Activated T-cell treated with anti-CD3 and anti-CD28 coated beads, Interleukin-2, amount 50 U/mL, for 72 hours (primary cell): ENCODE results near the gene CHRDL2. TPM values are rescaled to one million over a fixed set of nuclear protein-coding genes. Genes with fewer than 3 reads are reported as not detected.
"Not testable (repeated sequence)": the region's sequence is repeated elsewhere in the genome, so short reads cannot be mapped to it uniquely, and the experiment has no call there.

ENCODE experiments used
- ATAC-seq, 2 donors: fragments of 150-1000 bp; cut with Tn5 transposase; replicated peaks in 1 of 2; 2 replicates each; pipeline ENCODE4 v1.10.0; 2021; ENCODE audit warnings: moderate library complexity in 2 of 2, mild to moderate bottlenecking in 1 of 2
- DNase-seq, 2 donors: peaks; one replicate each; pipeline ENCODE4 v3.0.0; 2021 to 2022; ENCODE audit warnings: mixed read lengths in 1 of 2
- H3K27ac Mint-ChIP-seq: one replicate; pipeline ENCODE4 v1.8.0; 2022; ENCODE audit warnings: mild to moderate bottlenecking, moderate library complexity, mixed read lengths
- H3K27me3 Mint-ChIP-seq: one replicate; pipeline ENCODE4 v1.8.0; 2022; ENCODE audit warnings: low read depth, mixed read lengths
- H3K36me3 Mint-ChIP-seq, 2 donors: one replicate each; pipeline ENCODE4 v1.8.0; 2022; ENCODE audit warnings: mixed read lengths in 2 of 2, mild to moderate bottlenecking in 1 of 2; ENCODE audit not compliant: insufficient read depth in 2 of 2
- H3K4me1 Mint-ChIP-seq: one replicate; pipeline ENCODE4 v1.8.0; 2022; ENCODE audit warnings: low read depth, mixed read lengths
- H3K4me3 Mint-ChIP-seq, 2 donors: one replicate each; pipeline ENCODE4 v1.8.0; 2022; ENCODE audit warnings: mild to moderate bottlenecking in 2 of 2, mixed read lengths in 2 of 2, moderate library complexity in 2 of 2
- H3K9me3 Mint-ChIP-seq, 2 donors: one replicate each; pipeline ENCODE4 v1.8.0; 2022; ENCODE audit warnings: mixed read lengths in 2 of 2
- total RNA-seq, 2 donors: library from RNA; stranded (reverse); gene quantifications; one replicate each; pipeline ENCODE4 v1.2.3, GENCODE V29; 2022

The CHRDL2 gene
- total RNA-seq, 2 donors from 2014 or later, result not detected

GRCh38 chr11:74675761-74676160 lies 55.5 kb downstream of the CHRDL2 start:
- no peak for DNase-seq
- Mint-ChIP-seq H3K4me1 (no peaks in the 10 kb centered on the region), H3K9me3 (no peaks in the 10 kb centered on the region), H3K36me3 (no peaks in the 10 kb centered on the region), H3K27ac (no peak overlapping the region), H3K27me3 (peaks cover 5% of the 10 kb centered on the region), H3K4me3 (no peak overlapping the region)
- no peak for ATAC-seq

GRCh38 chr11:74673693-74674360 lies 57.4 kb downstream of the CHRDL2 start:
- H3K27ac Mint-ChIP-seq, result no peak overlapping the region

GRCh38 chr11:74672956-74673692 lies 58.1 kb downstream of the CHRDL2 start:
- H3K27ac Mint-ChIP-seq, result no peak overlapping the region
- no peak overlapping the region for H3K4me3 Mint-ChIP-seq
- no peaks in the 10 kb centered on the region for H3K4me1 Mint-ChIP-seq
- DNase-seq (no peak), ATAC-seq (no peak)
- no peaks in the 10 kb centered on the region for H3K36me3 Mint-ChIP-seq
- no peaks in the 10 kb centered on the region for H3K27me3 Mint-ChIP-seq
- no peaks in the 10 kb centered on the region for H3K9me3 Mint-ChIP-seq

More at GRCh38 chr11:74673693-74674360, 57.4 kb downstream of the CHRDL2 start:
- H3K36me3 Mint-ChIP-seq, result no peaks in the 10 kb centered on the region
- H3K4me1 Mint-ChIP-seq, result no peaks in the 10 kb centered on the region
- H3K27me3 Mint-ChIP-seq, result no peaks in the 10 kb centered on the region
- no peak overlapping the region for H3K4me3 Mint-ChIP-seq
- H3K9me3 Mint-ChIP-seq, result no peaks in the 10 kb centered on the region
- no peak for DNase-seq
- ATAC-seq, result no peak

GRCh38 chr11:74672332-74672955 lies 58.8 kb downstream of the CHRDL2 start:
- Mint-ChIP-seq H3K4me3 (no peak overlapping the region), H3K4me1 (no peaks in the 10 kb centered on the region), H3K27me3 (no peaks in the 10 kb centered on the region), H3K9me3 (no peaks in the 10 kb centered on the region), H3K36me3 (no peaks in the 10 kb centered on the region), H3K27ac (no peak overlapping the region)
- no peak for ATAC-seq
- no peak for DNase-seq

GRCh38 chr11:74671520-74672196 lies 59.6 kb downstream of the CHRDL2 start:
- no peaks in the 10 kb centered on the region for H3K4me1 Mint-ChIP-seq
- H3K36me3 Mint-ChIP-seq, result no peaks in the 10 kb centered on the region
- H3K27ac Mint-ChIP-seq, result no peak overlapping the region
- ATAC-seq (no peak), DNase-seq (no peak)
- no peaks in the 10 kb centered on the region for H3K27me3 Mint-ChIP-seq
- no peaks in the 10 kb centered on the region for H3K9me3 Mint-ChIP-seq
- H3K4me3 Mint-ChIP-seq, result no peak overlapping the region

- H3K27me3 Mint-ChIP-seq, result no peaks in the 10 kb centered on the region
- no peak for ATAC-seq
- no peak overlapping the region for H3K27ac Mint-ChIP-seq
- H3K4me1 Mint-ChIP-seq, result no peaks in the 10 kb centered on the region
- H3K4me3 Mint-ChIP-seq, result no peak overlapping the region
- H3K9me3 Mint-ChIP-seq, result no peaks in the 10 kb centered on the region
- H3K36me3 Mint-ChIP-seq, result no peaks in the 10 kb centered on the region
- no peak for DNase-seq
Measured at GRCh38 chr11:74670171-74670570, 61.1 kb downstream of the CHRDL2 start.

GRCh38 chr11:74669211-74670160 lies 61.7 kb downstream of the CHRDL2 start:
- no peak overlapping the region for H3K27ac Mint-ChIP-seq
- DNase-seq (no peak), ATAC-seq (no peak)
- H3K36me3 Mint-ChIP-seq, result no peaks in the 10 kb centered on the region
- H3K4me1 Mint-ChIP-seq, result no peaks in the 10 kb centered on the region
- H3K9me3 Mint-ChIP-seq, result no peaks in the 10 kb centered on the region
- H3K4me3 Mint-ChIP-seq, result no peak overlapping the region
- H3K27me3 Mint-ChIP-seq, result no peaks in the 10 kb centered on the region

GRCh38 chr11:74663315-74663714 lies 67.9 kb downstream of the CHRDL2 start:
- no peaks in the 10 kb centered on the region for H3K27me3 Mint-ChIP-seq
- no peak for ATAC-seq
- no peak for DNase-seq
- no peaks in the 10 kb centered on the region for H3K4me1 Mint-ChIP-seq
- peaks cover 10 to 23% of the 10 kb centered on the region in 2 donors for H3K36me3 Mint-ChIP-seq
- H3K4me3 Mint-ChIP-seq, result no peak overlapping the region
- peaks cover 6 to 8% of the 10 kb centered on the region in 2 donors for H3K9me3 Mint-ChIP-seq
- H3K27ac Mint-ChIP-seq, result no peak overlapping the region

- no peaks in the 10 kb centered on the region for H3K27me3 Mint-ChIP-seq
- no peak for DNase-seq
- no peak for ATAC-seq
- H3K4me1 Mint-ChIP-seq, result no peaks in the 10 kb centered on the region
- no peak overlapping the region for H3K4me3 Mint-ChIP-seq
- H3K9me3 Mint-ChIP-seq, result peaks cover 8 to 9% of the 10 kb centered on the region in 2 donors
- H3K36me3 Mint-ChIP-seq, result peaks cover 12 to 27% of the 10 kb centered on the region in 2 donors
- no peak overlapping the region for H3K27ac Mint-ChIP-seq
Measured at GRCh38 chr11:74662487-74663103, 68.6 kb downstream of the CHRDL2 start.

- H3K36me3 Mint-ChIP-seq, result peaks cover 12 to 34% of the 10 kb centered on the region in 2 donors
- DNase-seq, H3K4me1 Mint-ChIP-seq, ATAC-seq, H3K27me3 Mint-ChIP-seq, H3K4me3 Mint-ChIP-seq, H3K27ac Mint-ChIP-seq, H3K9me3 Mint-ChIP-seq: not testable (repeated sequence)
Measured at GRCh38 chr11:74659124-74659523, 72.1 kb downstream of the CHRDL2 start.

GRCh38 chr11:74654976-74655375 lies 76.2 kb downstream of the CHRDL2 start:
- no peaks in the 10 kb centered on the region for H3K4me1 Mint-ChIP-seq
- peaks cover 10% of the 10 kb centered on the region in 2 donors for H3K9me3 Mint-ChIP-seq
- no peak for ATAC-seq
- peaks cover 20 to 44% of the 10 kb centered on the region in 2 donors for H3K36me3 Mint-ChIP-seq
- no peak overlapping the region for H3K27ac Mint-ChIP-seq
- H3K4me3 Mint-ChIP-seq, result no peak overlapping the region
- no peaks in the 10 kb centered on the region for H3K27me3 Mint-ChIP-seq
- no peak for DNase-seq

- Mint-ChIP-seq H3K27ac (no peak overlapping the region), H3K4me1 (no peaks in the 10 kb centered on the region), H3K27me3 (no peaks in the 10 kb centered on the region), H3K36me3 (peaks cover 7 to 27% of the 10 kb centered on the region in 2 donors), H3K4me3 (no peak overlapping the region), H3K9me3 (peaks cover 0 to 2% of the 10 kb centered on the region in 2 donors)
- DNase-seq (no peak), ATAC-seq (no peak)
Measured at GRCh38 chr11:74650498-74650897, 80.7 kb downstream of the CHRDL2 start.
